Renal cortex interstitium (tissue), 11 donors: ENCODE data around the gene NCAPH2. TPM values are rescaled to one million over a fixed set of nuclear protein-coding genes. Genes with fewer than 3 reads are reported as not detected.
"Not testable (repeated sequence)": the region's sequence is repeated elsewhere in the genome, so short reads cannot be mapped to it uniquely, and the experiment has no call there.

Experiments used
- DNase-seq, 11 donors: peaks; one replicate each; pipeline ENCODE4 v3.0.0-alpha.2; 2013; ENCODE audit warnings: low read depth in 9 of 11, low spot score in 4 of 11; ENCODE audit errors: extremely low read depth in 1 of 11
- polyA plus RNA-seq, 3 donors: library from polyadenylated mRNA; unstranded; fragments of 120-200 nt; gene quantifications; one replicate each; pipeline ENCODE4 v1.2.1, GENCODE V29; 2013; ENCODE audit not compliant: insufficient read length in 3 of 3

Gene NCAPH2
- polyA plus RNA-seq, 3 donors, result 39.6 to 53.9 (median 50.3) TPM

DNA sequence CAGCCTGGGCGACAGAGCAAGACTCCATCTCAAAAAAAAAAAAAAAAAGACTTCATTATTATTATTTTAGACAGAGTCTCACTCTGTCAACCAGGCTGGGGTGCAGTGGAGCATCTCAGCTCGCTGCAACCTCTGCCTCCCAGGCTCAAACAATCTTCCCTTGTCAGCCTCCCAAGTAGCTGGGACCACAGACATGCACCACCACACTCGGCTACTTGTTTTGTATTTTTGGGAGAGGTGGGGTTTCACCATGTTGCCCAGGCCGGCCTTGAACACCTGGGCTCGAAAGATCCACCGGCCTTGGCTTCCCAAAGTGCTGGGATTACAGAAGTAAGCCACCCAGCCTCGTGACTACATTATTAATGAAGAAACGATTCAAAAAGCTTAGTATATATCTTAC is 27.1 kb downstream of the NCAPH2 start:
- no peak for DNase-seq

GRCh38 chr22:50536226-50536625 is 28.2 kb downstream of the NCAPH2 start:
- no peak for DNase-seq

DNA sequence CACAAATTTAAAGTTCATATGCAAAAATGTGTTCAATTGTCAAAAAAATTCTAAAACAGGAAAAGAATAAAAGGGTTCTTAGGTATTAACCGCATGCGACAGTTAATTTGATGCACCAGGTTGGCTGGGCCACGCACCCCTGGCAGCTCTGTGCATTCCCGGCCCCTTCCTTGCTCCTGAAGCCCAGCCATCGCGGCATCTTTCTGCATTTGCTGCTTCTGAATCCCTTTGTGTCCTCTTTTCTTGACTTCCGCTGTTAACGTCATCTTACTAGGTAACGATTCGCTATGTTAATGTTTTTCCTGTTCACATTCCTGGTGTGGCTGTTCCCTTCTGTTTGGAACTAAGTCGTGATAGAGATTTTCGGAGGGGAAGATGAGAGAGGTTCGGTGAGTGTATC is 29.7 kb downstream of the NCAPH2 start:
- no peak for DNase-seq

DNA sequence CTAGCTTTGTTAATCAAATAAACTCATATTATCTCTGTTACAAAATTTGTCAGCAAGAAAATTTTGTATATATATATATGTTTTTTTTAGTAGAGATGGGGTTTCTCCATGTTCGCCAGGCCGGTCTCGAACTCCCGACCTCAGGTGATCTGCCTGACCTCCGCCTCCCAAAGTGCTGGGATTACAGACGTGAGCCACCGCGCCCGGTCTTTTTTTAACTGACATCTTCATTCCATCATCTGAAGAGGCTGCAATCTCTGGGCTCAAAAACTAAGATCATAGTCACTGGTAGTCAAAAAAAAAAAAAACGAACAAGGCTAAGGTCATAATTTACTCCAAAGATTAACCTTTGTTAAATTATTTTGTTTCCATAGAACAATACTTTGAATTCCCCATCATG is 32.4 kb downstream of the NCAPH2 start:
- no peak for DNase-seq

DNA sequence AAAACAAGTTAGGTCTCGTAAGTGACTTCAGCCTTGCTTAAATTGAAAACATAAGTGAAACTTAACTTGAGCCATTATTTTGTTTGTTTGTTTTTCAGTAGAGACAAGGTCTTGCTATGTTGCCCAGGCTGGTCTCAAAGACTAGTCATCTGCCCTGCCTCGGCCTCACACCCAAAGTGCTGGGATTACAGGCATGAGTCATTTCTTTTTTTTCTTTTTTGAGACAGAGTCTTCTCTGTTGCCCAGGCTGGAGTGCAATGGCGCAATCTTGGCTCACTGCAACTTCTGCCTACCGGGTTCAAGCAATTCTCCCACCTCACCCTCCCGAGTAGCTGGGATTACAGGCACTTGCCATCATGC is 33.6 kb downstream of the NCAPH2 start:
- not testable (repeated sequence) for DNase-seq

- DNase-seq, result no peak
Measured at GRCh38 chr22:50542416-50542927, 34.4 kb downstream of the NCAPH2 start.

- DNase-seq, result peak in 2 of 11 donors; percentile 58 to 61
Measured at GRCh38 chr22:50544078-50544745, 36.2 kb downstream of the NCAPH2 start.

DNA sequence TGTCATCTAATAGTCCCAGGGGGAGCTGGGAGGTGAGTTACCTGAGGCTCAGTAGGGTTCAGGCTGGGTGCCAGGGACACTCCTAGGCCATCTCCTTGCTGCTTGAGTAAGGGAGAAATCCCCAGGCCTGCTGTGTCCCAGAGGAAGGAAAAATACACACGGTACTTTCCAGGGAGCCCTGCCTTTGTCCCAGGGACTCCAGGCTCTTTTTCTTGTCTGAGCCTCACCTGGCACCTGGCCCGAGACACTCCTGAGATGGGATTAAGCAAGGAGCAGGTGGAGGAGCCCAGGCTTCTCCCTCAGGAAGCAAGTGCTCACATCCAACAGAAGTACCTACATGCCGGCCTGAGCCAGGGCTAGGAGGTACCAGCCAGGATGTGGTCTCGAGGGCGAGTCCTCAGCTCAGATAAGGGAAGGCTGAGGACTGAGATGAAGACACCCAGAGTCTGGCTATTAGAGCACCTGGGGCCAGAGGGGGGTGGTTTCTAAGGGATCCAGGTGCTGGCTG is 36.8 kb downstream of the NCAPH2 start:
- no peak for DNase-seq

- DNase-seq, result no peak
Measured at GRCh38 chr22:50545522-50546325, 37.7 kb downstream of the NCAPH2 start, which contains the start of gene KLHDC7B. TSS of gene KLHDC7B (plus strand) at chr22:50545899. CDS start at chr22:50546244, 345 bp downstream.

DNA sequence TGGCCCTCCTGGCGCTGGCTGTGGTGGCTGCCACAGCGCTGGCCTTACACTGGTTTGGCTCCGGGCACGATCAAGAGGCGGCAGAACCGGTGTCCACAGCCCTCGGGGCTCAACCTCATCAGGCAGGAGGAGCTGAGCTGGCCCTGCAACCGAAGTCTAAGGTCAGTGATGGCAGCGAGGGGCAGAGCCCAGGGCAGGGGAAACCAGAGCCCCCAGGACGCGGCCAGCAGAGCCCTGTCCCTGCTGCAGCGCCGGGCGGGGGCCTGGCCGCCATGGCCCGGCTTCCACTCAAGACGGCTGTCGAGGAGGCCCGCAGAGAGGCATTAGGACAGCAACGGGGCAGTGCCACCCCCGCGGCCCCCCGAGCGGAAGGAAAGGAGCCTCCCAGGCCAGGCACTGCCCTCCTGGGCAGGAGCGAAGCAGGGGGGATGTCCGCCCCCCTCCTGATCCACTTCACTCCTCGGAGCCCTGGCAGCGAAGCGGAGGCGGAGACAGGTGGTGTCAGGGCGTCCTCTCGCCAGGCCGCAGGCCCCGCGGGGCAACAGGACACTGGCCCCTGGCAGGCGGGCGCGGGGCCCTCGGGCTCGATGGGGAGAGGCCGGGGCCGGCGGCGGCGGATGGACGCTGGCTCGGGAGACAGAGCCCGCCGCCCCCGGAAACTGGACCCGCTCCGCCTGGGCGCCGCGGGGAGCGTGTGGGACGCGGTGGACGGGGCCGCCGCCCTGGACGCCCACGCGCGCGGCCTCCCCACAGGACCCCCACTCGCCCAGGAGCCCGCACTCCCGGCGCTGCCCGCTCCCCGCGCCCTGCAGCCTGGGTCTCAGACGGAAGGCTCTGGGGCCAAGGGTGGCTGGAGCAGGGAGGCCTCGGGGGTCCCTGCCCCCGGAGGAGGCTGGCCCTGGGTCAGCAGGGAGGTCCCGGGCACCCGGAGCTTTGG is 38.6 kb downstream of the NCAPH2 start:
- no peak for DNase-seq

DNA sequence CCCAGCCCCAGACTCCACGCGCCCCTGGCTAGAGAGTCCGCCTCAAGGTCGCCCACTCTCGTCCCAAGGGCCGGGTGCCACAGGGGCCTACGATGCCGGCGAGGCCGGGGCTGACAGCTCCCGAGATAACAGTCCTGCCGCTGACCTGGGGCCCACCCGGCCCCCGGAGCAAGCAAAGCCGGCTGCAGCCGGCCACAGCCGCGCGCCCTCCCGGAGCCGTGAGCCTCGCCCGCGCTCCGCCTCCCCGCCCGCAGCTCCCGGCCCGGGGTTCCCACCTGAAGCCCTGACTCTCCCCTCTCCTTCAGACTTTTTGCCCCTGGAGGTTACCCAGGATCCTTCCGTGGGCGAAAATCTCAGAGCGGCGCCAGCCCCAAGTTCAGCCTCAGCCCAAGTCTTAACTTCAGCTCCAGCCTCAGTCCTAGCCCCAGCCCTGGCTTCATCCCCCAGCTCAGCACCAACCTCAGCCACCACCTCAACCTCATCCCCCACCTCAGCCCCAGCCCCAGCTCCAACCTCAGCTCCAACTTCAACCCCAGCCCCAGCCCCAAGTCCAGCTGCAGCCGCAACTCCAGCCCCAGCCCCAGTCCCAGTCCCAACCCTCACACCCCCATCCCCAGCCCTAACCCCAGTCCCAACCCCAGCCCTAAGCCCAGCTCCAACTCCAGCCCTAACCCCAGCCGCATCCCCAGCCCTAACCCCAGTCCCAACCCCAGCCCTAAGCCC is 39.4 kb downstream of the NCAPH2 start:
- no peak for DNase-seq

DNA sequence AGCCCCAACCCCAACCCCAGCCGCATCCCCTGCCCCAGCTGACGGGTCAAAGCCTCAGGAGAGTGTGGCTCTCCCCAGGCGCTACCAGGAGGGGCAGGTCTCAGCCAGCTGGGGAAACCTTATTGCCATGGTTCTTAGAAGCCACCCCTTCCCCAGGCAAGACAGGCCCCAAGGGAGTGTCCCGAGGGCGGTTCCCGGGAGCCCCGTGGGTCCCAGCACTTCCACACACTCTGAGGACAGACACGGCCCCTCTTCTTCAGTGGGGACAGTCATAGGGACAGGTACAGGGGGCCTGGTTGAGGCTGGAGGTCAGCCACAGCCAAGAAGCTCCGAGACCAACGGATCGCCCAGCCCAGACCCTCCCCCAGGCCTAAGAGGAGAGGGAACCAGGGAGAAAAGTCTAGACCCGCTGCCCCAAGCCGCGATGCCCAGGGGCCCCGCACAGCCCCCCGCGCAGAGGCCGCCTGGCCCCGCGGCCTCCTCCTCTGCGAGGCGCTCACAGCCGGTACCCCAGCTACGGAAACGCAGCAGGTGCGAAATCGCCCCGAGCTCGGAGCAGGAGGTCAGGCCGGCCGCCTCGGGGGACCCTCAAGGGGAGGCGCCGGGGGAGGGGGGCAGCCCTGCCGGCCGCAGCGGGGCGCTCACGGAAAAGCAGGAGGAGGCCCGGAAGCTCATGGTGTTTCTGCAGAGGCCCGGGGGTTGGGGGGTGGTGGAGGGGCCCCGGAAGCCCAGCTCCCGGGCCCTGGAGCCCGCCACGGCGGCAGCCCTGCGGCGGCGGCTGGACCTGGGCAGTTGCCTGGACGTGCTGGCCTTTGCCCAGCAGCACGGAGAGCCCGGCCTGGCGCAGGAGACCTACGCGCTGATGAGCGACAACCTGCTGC is 40.3 kb downstream of the NCAPH2 start:
- DNase-seq, result no peak

DNA sequence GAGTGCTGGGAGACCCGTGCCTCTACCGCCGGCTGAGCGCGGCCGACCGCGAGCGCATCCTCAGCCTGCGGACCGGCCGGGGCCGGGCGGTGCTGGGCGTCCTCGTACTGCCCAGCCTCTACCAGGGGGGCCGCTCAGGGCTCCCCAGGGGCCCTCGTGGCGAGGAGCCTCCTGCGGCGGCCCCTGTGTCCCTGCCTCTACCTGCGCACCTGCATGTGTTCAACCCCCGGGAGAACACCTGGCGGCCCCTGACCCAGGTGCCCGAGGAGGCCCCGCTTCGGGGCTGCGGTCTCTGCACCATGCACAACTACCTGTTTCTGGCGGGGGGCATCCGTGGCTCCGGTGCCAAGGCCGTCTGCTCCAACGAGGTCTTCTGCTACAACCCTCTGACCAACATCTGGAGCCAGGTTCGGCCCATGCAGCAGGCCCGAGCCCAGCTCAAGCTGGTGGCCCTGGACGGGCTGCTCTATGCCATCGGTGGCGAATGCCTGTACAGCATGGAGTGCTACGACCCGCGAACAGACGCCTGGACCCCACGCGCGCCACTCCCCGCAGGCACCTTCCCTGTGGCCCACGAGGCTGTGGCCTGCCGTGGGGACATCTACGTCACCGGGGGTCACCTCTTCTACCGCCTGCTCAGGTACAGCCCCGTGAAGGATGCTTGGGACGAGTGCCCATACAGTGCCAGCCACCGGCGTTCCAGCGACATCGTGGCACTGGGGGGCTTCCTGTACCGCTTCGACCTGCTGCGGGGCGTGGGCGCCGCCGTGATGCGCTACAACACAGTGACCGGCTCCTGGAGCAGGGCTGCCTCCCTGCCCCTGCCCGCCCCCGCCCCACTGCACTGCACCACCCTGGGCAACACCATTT is 41.1 kb downstream of the NCAPH2 start:
- no peak for DNase-seq

DNA sequence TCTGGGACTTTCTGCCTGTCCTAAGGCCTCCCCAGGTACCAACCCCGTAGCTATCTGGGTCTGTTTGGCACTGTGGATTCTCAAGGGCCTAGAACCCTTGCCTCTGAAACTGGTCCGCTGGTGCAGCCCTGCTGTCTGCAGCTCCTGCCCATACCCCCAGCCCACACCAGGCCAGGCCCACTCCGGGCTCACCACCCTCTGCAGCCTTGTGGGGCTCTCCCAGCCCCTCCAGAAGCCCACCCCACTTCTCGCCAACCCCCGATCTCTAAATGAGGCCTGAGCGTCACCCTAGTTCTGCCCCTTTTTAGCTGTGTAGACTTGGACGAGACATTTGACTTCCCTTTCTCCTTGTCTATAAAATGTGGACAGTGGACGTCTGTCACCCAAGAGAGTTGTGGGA is 42.4 kb downstream of the NCAPH2 start:
- no peak for DNase-seq

DNA sequence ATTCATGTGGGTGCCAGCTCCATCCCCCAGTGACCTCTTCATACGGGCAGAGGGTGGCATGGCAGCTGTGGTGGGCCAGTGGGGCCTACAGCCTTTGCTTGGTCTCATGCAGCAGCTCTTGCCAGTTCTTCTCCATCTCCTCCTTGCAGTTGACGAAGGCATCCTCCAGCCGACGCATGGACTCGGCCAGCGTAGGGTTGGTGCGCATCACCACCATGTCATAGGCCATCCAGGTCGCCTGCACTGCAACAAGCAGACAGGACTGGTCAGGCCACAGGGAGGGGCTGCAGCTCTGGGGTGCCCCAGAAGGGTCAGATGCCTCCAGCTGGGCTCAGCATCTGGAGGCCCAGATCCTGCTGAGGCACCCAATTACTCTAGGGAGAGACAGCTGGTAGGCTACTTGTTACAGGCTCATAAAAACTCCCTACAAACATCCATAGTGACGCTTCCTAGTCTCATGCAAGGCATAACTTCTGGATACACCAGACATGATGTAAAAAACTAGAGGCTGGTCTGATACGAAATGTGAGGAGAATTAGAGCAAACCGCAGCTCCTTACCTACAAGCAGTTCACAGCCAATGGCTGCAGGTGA is 43.2 kb downstream of the NCAPH2 start:
- DNase-seq, result no peak

DNA sequence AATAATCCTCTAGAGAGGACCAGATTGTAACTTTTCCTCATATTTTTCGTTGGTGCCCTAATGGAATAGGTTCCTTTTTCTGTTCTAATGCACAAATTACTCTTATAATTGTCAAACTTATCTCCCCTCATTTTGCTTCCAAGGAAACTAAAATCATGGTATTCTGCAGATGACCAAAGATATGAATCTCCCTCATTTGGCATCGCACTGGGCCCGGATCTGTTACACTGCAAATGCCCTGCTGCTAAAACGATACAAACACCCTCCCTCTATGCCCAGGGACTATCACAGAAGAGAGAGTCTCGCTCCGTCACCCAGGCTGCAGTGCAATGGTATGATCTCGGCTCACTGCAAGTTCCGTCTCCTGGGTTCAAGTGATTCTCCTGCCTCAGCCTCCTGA is 45.3 kb downstream of the NCAPH2 start:
- no peak for DNase-seq
